PC-9 (cell line): ENCODE results near the gene MERTK. TPM values are rescaled to one million over a fixed set of nuclear protein-coding genes. Genes with fewer than 3 reads are reported as not detected.

ENCODE experiments used
- BruUV-seq: library from RNA; stranded (reverse); fragments of 400-500 nt; replicated peaks from 2 replicates; lab custom pipeline; 2021; lab: Mats Ljungman, UMichigan
- CTCF ChIA-PET: fragments of 300-600 bp; sonication (Branson Sonifier 250); formaldehyde crosslinking; loops from one replicate; lab custom pipeline; 2022; ENCODE audit warnings: antibody characterized with exemption; lab: Charles Lee
- POLR2A ChIA-PET: fragments of 300-600 bp; sonication (Branson Sonifier 250); formaldehyde crosslinking; loops from one replicate; lab custom pipeline; 2022; ENCODE audit warnings: antibody characterized with exemption; ENCODE audit not compliant: unreplicated experiment; lab: Charles Lee
- DNase-seq, 2 experiments: peaks; one replicate each; pipeline versions ENCODE4 v3.0.0 to v3.0.0-alpha.2; 2015 to 2022; ENCODE audit warnings: mixed read lengths in 1 of 2
- H2AFZ ChIP-seq: fragments of 200-600 bp; sonication (generic); 2 replicates; pipeline ENCODE4 v1.8.1; 2017; ENCODE audit warnings: antibody characterized with exemption
- H3F3A ChIP-seq: fragments of 200-600 bp; sonication (generic); 2 replicates; pipeline ENCODE4 v1.8.1; 2017; ENCODE audit warnings: antibody characterized with exemption, mild to moderate bottlenecking, low read depth; ENCODE audit not compliant: insufficient read depth
- H3K27ac ChIP-seq: fragments of 200-600 bp; sonication (generic); 2 replicates; pipeline ENCODE4 v1.6.1; 2016; ENCODE audit warnings: mixed run types
- H3K27me3 ChIP-seq: fragments of 200-600 bp; sonication (generic); 2 replicates; pipeline ENCODE4 v1.6.1; 2016; ENCODE audit warnings: low read depth, mixed run types; ENCODE audit not compliant: insufficient read depth
- H3K36me3 ChIP-seq: fragments of 200-600 bp; sonication (generic); 2 replicates; pipeline ENCODE4 v1.6.1; 2016; ENCODE audit warnings: low read depth, mixed run types
- H3K4me1 ChIP-seq: fragments of 200-600 bp; sonication (generic); replicated peaks from 2 replicates; pipeline ENCODE4 v1.6.1; 2016; ENCODE audit warnings: mixed run types; ENCODE audit not compliant: insufficient read depth
- H3K4me2 ChIP-seq: fragments of 200-600 bp; sonication (generic); 2 replicates; pipeline ENCODE4 v1.6.1; 2017; ENCODE audit warnings: mixed run types
- H3K4me3 ChIP-seq: fragments of 200-600 bp; sonication (generic); 2 replicates; pipeline ENCODE4 v1.6.1; 2016; ENCODE audit warnings: mixed run types
- H3K79me2 ChIP-seq: fragments of 200-600 bp; sonication (generic); 2 replicates; pipeline ENCODE4 v1.6.1; 2017; ENCODE audit warnings: low read depth, mixed run types
- H3K9me2 ChIP-seq: fragments of 200-600 bp; sonication (generic); 2 replicates; pipeline ENCODE4 v1.8.1; 2017; ENCODE audit warnings: mild to moderate bottlenecking; ENCODE audit not compliant: insufficient read depth
- H3K9me3 ChIP-seq: fragments of 200-600 bp; sonication (generic); 2 replicates; pipeline ENCODE4 v1.8.1; 2016; ENCODE audit warnings: low read depth; ENCODE audit not compliant: insufficient read depth
- H4K20me1 ChIP-seq: fragments of 200-600 bp; sonication (generic); 2 replicates; pipeline ENCODE4 v1.8.1; 2017; ENCODE audit not compliant: insufficient read depth
- CTCF ChIP-seq: fragments of 200-600 bp; sonication (generic); conservative IDR thresholded peaks from 2 replicates; pipeline ENCODE4 v1.6.1; 2017; ENCODE audit warnings: mixed run types, antibody characterized with exemption, mild to moderate bottlenecking, moderate library complexity
- EZH2 ChIP-seq: fragments of 200-600 bp; sonication (generic); IDR thresholded peaks from 2 replicates; pipeline ENCODE4 v1.8.0; 2017; ENCODE audit warnings: antibody characterized with exemption, low read depth
- intact Hi-C: fragments of 100-400 bp; cut with micrococcal nuclease; formaldehyde crosslinking; loops from one replicate; pipeline ENCODE4 v1.10.0; 2022; ENCODE audit not compliant: unreplicated experiment
- total RNA-seq: library from RNA; stranded (reverse); gene quantifications from 2 replicates; pipeline ENCODE4 v1.2.3, GENCODE V29; 2021

MERTK gene
- total RNA-seq, 1 experiment from 2014 or later: 1.6 TPM

DNA sequence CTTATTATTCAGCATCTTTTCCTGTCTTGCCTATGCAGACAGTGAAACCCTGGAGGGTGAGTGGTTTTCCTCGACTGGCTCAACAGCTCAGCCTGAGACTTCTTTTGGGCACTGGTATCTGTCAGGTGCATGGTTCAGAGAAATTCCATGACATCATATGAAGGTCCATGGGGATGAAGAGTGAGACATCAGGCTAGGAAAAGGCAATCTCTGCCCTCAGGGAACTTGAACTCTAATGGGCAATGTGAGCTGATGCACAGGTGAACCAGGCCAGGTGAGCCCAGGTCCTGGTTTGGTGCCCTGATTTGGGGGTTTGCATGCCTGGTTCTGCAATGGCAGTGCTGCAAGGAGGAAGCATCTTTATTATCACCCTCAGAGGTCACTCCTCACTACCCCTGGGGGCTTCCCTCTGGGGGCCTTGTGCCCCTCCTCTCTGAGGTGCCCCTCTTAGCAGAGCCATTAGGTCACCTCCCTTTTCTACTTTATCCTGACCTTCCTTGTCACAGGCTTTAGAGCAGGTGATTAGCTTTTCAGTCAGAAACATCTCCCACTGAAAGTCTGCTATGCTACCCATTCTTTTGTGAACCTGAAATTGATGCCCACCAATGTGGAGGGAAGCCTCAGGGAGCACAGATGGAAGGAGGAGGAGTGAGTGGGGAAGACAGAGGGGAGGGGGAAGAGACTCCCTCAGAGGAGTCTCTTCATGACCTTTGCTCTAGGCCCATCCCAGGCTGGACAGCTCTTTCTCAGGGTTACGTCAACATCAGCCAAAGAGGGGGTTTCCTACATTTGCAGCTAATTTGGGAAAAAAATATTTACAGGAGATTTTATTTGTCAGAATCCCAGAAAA lies 47.3 kb downstream of the MERTK start:
- no peaks in the 10 kb centered on the region for H3K79me2 ChIP-seq
- H3K9me3 ChIP-seq: no peaks in the 10 kb centered on the region
- H3K4me2 ChIP-seq: peak overlapping the region; percentile 73
- peak overlapping the region; percentile 25; the same call in 1 of the 2 replicates for H3K4me3 ChIP-seq
- no peaks in the 10 kb centered on the region for H3K9me2 ChIP-seq
- BruUV-seq: no TSS peak
- no peak for TF ChIP-seq CTCF
- TF ChIP-seq EZH2: no peak
- intact Hi-C loops: loop anchor here (1.0 to 2.0 kb wide), 3 partner anchors 30 to 96 kb away; no protein-coding TSS in a partner anchor
- no peak for DNase-seq
- peaks cover 28% of the 10 kb centered on the region for H3K4me1 ChIP-seq
- no peak overlapping the region for H2AFZ ChIP-seq
- H4K20me1 ChIP-seq: no peaks in the 10 kb centered on the region
- CTCF ChIA-PET: no interaction called here
- POLR2A ChIA-PET: interaction anchor here (0.5 to 0.7 kb wide), 3 partner anchors 26 to 571 kb away, joined by 3 to 7 read pairs (median 3); partner anchors contain the start of gene MERTK
- H3F3A ChIP-seq: peaks cover 27% of the 10 kb centered on the region
- H3K36me3 ChIP-seq: no peaks in the 10 kb centered on the region
- H3K27ac ChIP-seq: peak overlapping the region; percentile 92
- no peaks in the 10 kb centered on the region for H3K27me3 ChIP-seq

- no peaks in the 10 kb centered on the region for H3K9me2 ChIP-seq
- H3K36me3 ChIP-seq: no peaks in the 10 kb centered on the region
- H2AFZ ChIP-seq: no peak overlapping the region
- no peak for TF ChIP-seq EZH2
- no peak for TF ChIP-seq CTCF
- POLR2A ChIA-PET: interaction anchor here (0.5 to 0.8 kb wide), 4 partner anchors 27 to 570 kb away, joined by 3 to 7 read pairs (median 4); partner anchors contain the start of gene MERTK
- H4K20me1 ChIP-seq: no peaks in the 10 kb centered on the region
- intact Hi-C loops: loop anchor here (1.0 to 2.0 kb wide), 3 partner anchors 29 to 95 kb away; no protein-coding TSS in a partner anchor
- no peaks in the 10 kb centered on the region for H3K79me2 ChIP-seq
- DNase-seq: peak; percentile 74 to 100
- no TSS peak for BruUV-seq
- H3K4me2 ChIP-seq: peak overlapping the region; percentile 73
- no peaks in the 10 kb centered on the region for H3K27me3 ChIP-seq
- H3K27ac ChIP-seq: peak overlapping the region; percentile 92
- CTCF ChIA-PET: interaction anchor here (0.6 kb wide), 1 partner anchor 11 kb away, joined by 7 read pairs; no protein-coding TSS in a partner anchor
- peak overlapping the region; percentile 25; the same call in 1 of the 2 replicates for H3K4me3 ChIP-seq
- H3K9me3 ChIP-seq: no peaks in the 10 kb centered on the region
- H3F3A ChIP-seq: peaks cover 27% of the 10 kb centered on the region
- peaks cover 28% of the 10 kb centered on the region for H3K4me1 ChIP-seq
These were observed 48.1 kb downstream of the MERTK start for GRCh38 chr2:111946294-111947114.

GRCh38 chr2:111947219-111947618 lies 48.8 kb downstream of the MERTK start:
- Histone ChIP-seq H3K79me2 (no peaks in the 10 kb centered on the region), H3K27me3 (no peaks in the 10 kb centered on the region), H3K9me2 (no peaks in the 10 kb centered on the region), H3K4me3 (no peak overlapping the region), H2AFZ (no peak overlapping the region), H3F3A (peaks cover 27% of the 10 kb centered on the region), H3K4me2 (peak overlapping the region; percentile 21; the same call in 1 of the 2 replicates), H3K36me3 (no peaks in the 10 kb centered on the region), H4K20me1 (no peaks in the 10 kb centered on the region), H3K9me3 (no peaks in the 10 kb centered on the region), H3K27ac (peak overlapping the region; percentile 92), H3K4me1 (peaks cover 28% of the 10 kb centered on the region)
- no peak for DNase-seq
- TF ChIP-seq EZH2 (no peak), CTCF (no peak)
- ChIA-PET POLR2A (interaction anchor here (0.8 kb wide), 1 partner anchor 42 kb away, joined by 6 read pairs; no protein-coding TSS in a partner anchor), CTCF (interaction anchor here (0.6 kb wide), 1 partner anchor 10 kb away, joined by 7 read pairs; no protein-coding TSS in a partner anchor)
- intact Hi-C loops: loop anchor here (2.0 kb wide), 1 partner anchor 38 kb away; no protein-coding TSS in a partner anchor
- BruUV-seq: no TSS peak
